HepG2 (cell line): ENCODE measurements around the gene ETS1. TPM values are rescaled to one million over a fixed set of nuclear protein-coding genes. Genes with fewer than 3 reads are reported as not detected.

Source experiments
- ATAC-seq: fragments of 200-7000 bp; cut with Tn5 transposase; 3 replicates; pipeline ENCODE4 v1.9.1; 2020; ENCODE audit warnings: mild to moderate bottlenecking, moderate library complexity
- BruUV-seq: library from RNA; stranded (reverse); fragments of 400-500 nt; replicated peaks from 2 replicates; lab custom pipeline; 2021; lab: Mats Ljungman, UMichigan
- CTCF ChIA-PET: fragments of 300-600 bp; formaldehyde crosslinking; extraction: SDS; loops from one replicate; lab custom pipeline; 2021; ENCODE audit warnings: low total read pairs, inconsistent platforms, low intra/inter-chr PET ratio; lab: Yijun Ruan, JAX
- POLR2A ChIA-PET: fragments of 350-600 bp; sonication (Branson Sonifier 250); formaldehyde crosslinking; loops from one replicate; lab custom pipeline; 2020; ENCODE audit warnings: antibody characterized with exemption, inconsistent platforms; lab: Yijun Ruan, JAX
- DNase-seq: peaks from one replicate; pipeline ENCODE4 v3.0.0-alpha.2; 2015; ENCODE audit warnings: low spot score
- FAIRE-seq: peaks from 3 replicates; lab custom pipeline; 2011; peaks lifted over from hg19 to GRCh38; lab: Jason Lieb, UNC
- H2AFZ ChIP-seq: one replicate; pipeline ENCODE4 v1.6.1; 2011; ENCODE audit warnings: low read length, inconsistent platforms
- H3K27ac ChIP-seq: fragments of 300-600 bp; 3 replicates; pipeline ENCODE4 v1.8.0; 2011; ENCODE audit warnings: mixed run types, mild to moderate bottlenecking, mixed read lengths, low read length, inconsistent platforms; ENCODE audit not compliant: insufficient read depth; ENCODE audit errors: extremely low read length
- H3K27me3 ChIP-seq, 2 experiments: fragments of 200-600 bp in 1 of 2; 2 replicates in 1 of 2; 3 replicates in 1 of 2; pipeline versions ENCODE4 v1.6.0 to v1.8.0; 2011; ENCODE audit warnings: low read length in 2 of 2, mild to moderate bottlenecking in 2 of 2, moderate library complexity in 2 of 2, inconsistent platforms in 1 of 2; ENCODE audit not compliant: insufficient read depth in 2 of 2, control insufficient read depth in 1 of 2
- H3K36me3 ChIP-seq, 2 experiments: fragments of 200-600 bp in 1 of 2; replicated peaks in 1 of 2; 2 replicates in 1 of 2; 3 replicates in 1 of 2; pipeline versions ENCODE4 v1.5.1 to v1.8.0; 2011; ENCODE audit warnings: low read length in 2 of 2, inconsistent platforms in 1 of 2; ENCODE audit not compliant: insufficient read depth in 2 of 2, control insufficient read depth in 1 of 2
- H3K4me1 ChIP-seq: 2 replicates; pipeline ENCODE4 v1.5.1; 2012; ENCODE audit warnings: low read length, inconsistent platforms; ENCODE audit not compliant: insufficient read depth
- H3K4me2 ChIP-seq: 2 replicates; pipeline ENCODE4 v1.6.0; 2011; ENCODE audit warnings: low read depth, low read length, inconsistent platforms
- H3K4me3 ChIP-seq, 3 experiments: fragments of 200-600 bp in 1 of 3; sonication (generic), shearing (Covaris generic) in 1 of 3; replicated peaks in 1 of 3; 2 replicates each; pipeline ENCODE4 v1.5.1; 2011 to 2016; ENCODE audit warnings: low read length in 3 of 3, inconsistent platforms in 2 of 3, low read depth in 2 of 3, mild to moderate bottlenecking in 2 of 3, control low read depth in 1 of 3, mixed read lengths in 1 of 3; ENCODE audit not compliant: insufficient read depth in 1 of 3
- H3K79me2 ChIP-seq: one replicate; pipeline ENCODE4 v1.6.1; 2011; ENCODE audit warnings: low read length, inconsistent platforms; ENCODE audit not compliant: insufficient read depth
- H3K9ac ChIP-seq: 2 replicates; pipeline ENCODE4 v1.6.0; 2011; ENCODE audit warnings: mild to moderate bottlenecking, low read depth, low read length, inconsistent platforms; ENCODE audit not compliant: insufficient read depth
- H3K9me3 ChIP-seq: 2 replicates; pipeline ENCODE4 v1.5.1; 2012; ENCODE audit warnings: mild to moderate bottlenecking, low read length
- H4K20me1 ChIP-seq: 2 replicates; pipeline ENCODE4 v1.6.0; 2011; ENCODE audit warnings: inconsistent platforms, mild to moderate bottlenecking, low read length, moderate library complexity; ENCODE audit not compliant: insufficient read depth
- CENPT ChIP-seq: sonication (generic); formaldehyde crosslinking; IDR thresholded peaks from 2 replicates; pipeline ENCODE4 v1.8.0; 2022; ENCODE audit warnings: low read depth, mild to moderate bottlenecking, moderate library complexity, missing genetic modification reagents
- FOXP1 ChIP-seq, 2 experiments: fragments of 450-650 bp in 1 of 2; IDR thresholded peaks; 2 replicates each; pipeline ENCODE4 v1.6.1; 2017 to 2018; ENCODE audit warnings: antibody characterized with exemption in 1 of 2
- SIN3B ChIP-seq: fragments of 150-350 bp; IDR thresholded peaks from 2 replicates; pipeline ENCODE4 v1.6.1; 2014; ENCODE audit warnings: low read length
- WIZ ChIP-seq: sonication (generic); formaldehyde crosslinking; IDR thresholded peaks from 2 replicates; pipeline ENCODE4 v1.5.1; 2020; ENCODE audit warnings: mild to moderate bottlenecking, missing genetic modification reagents
- YEATS2 ChIP-seq: sonication (generic); formaldehyde crosslinking; IDR thresholded peaks from 2 replicates; pipeline ENCODE4 v1.4.0; 2020; ENCODE audit warnings: missing genetic modification reagents, borderline replicate concordance
- ZFP1 ChIP-seq: IDR thresholded peaks from 2 replicates; pipeline ENCODE4 v1.6.1; 2016
- ZNF33B ChIP-seq: sonication (generic); formaldehyde crosslinking; IDR thresholded peaks from 2 replicates; pipeline ENCODE4 v1.5.1; 2020; ENCODE audit warnings: mild to moderate bottlenecking, missing genetic modification reagents
- ZNF703 ChIP-seq: sonication (generic); formaldehyde crosslinking; IDR thresholded peaks from 2 replicates; pipeline ENCODE4 v1.5.1; 2020; ENCODE audit warnings: missing genetic modification reagents, mild to moderate bottlenecking, moderate library complexity, borderline replicate concordance
- ZNF720 ChIP-seq: sonication (generic); formaldehyde crosslinking; IDR thresholded peaks from 2 replicates; pipeline ENCODE4 v1.4.0; 2020; ENCODE audit warnings: missing genetic modification reagents
- ZNF816 ChIP-seq: sonication (generic); formaldehyde crosslinking; IDR thresholded peaks from 2 replicates; pipeline ENCODE4 v1.8.0; 2022; ENCODE audit warnings: missing genetic modification reagents, mild to moderate bottlenecking, borderline replicate concordance
- WGBS: methylation state at CpG from one replicate; pipeline ENCODE4 v1.1.6; 2017; ENCODE audit warnings: low lambda C conversion rate; 5-methylcytosine and 5-hydroxymethylcytosine counted together
- in situ Hi-C: cut with HindIII; loops from 2 replicates; pipeline ENCODE4 v1.10.0; 2017; ENCODE audit warnings: low pct_unique_long_range_greater_than_20kb; ENCODE audit not compliant: extremely low pct_ligation_motif_present
- intact Hi-C: fragments of 100-400 bp; cut with micrococcal nuclease; formaldehyde crosslinking; loops from one replicate; pipeline ENCODE4 v1.10.0; 2022; ENCODE audit not compliant: unreplicated experiment
- polyA plus RNA-seq, 8 experiments: library from polyadenylated mRNA; depleted of rRNA in 3 of 8; stranded (reverse) in 7 of 8; unstranded in 1 of 8; fragments of >200 nt; fragmentation: Illumina TruSeq in 4 of 8; extraction: Trizol in 4 of 8; gene quantifications; 2 replicates each; pipeline versions ENCODE4 v1.2.1 to v1.2.3, GENCODE V29; 2011 to 2016; ENCODE audit warnings: low read depth in 4 of 8, missing spikeins in 1 of 8, mixed read lengths in 1 of 8; ENCODE audit not compliant: insufficient read depth in 1 of 8
- total RNA-seq, 5 experiments: library from RNA; depleted of rRNA; stranded (reverse); fragments of >200 nt; fragmentation: Illumina TruSeq; extraction: Trizol; gene quantifications; 2 replicates each; pipeline ENCODE4 v1.2.3, GENCODE V29; 2016; ENCODE audit warnings: low read depth in 1 of 5
- TF ChIP-seq, protein P1 (sequence below): fragments of 450-650 bp; IDR thresholded peaks from 2 replicates; pipeline ENCODE4 v1.6.1; 2016
- TF ChIP-seq, protein P2 (sequence below): sonication (generic); formaldehyde crosslinking; IDR thresholded peaks from 2 replicates; pipeline ENCODE4 v1.4.0; 2020; ENCODE audit warnings: missing genetic modification reagents, borderline replicate concordance

Gene ETS1
- total and polyA plus RNA-seq, 2 of the 13 experiments (the other 11 are each of a cell fraction or from before 2014, with no cell fraction given) = 0.18 to 0.34 TPM

DNA sequence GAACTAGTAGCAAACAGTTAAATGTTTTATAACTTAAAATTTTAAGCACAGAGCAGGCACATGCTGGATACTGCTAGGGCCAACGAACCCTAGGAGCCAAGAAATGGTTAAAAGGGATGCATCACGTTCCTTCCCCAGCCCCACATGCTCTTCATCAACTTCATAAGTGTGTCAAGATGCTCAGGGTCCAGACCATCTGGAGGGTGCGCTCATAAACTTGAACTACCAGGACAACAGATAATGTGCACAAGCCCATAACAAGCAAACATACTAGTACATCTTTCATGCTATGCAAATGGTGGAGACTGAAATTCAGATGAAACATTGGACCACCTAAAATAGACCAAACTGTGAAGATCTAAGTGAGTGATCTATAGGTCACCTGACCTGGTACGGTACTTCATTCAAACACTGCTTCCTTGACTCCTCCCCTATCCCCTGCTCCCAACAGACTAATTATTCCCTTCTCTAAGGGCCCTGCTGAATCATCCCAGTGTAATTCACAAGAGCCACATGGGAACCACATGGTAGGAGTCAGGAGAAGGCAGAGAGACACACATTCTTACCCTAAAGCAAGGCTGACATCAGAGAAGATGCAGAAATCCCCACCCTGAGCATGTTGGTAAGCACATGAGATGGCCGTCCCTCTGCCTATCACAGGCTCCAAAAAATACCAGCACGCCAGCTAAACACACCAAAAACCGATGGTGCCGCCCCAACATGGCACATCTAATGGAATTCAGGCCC, 83.9 kb downstream of the ETS1 start:
- POLR2A ChIA-PET = no interaction called here
- no peak for ATAC-seq
- Histone ChIP-seq H3K4me3 (no peak overlapping the region), H3K4me1 (no peaks in the 10 kb centered on the region), H2AFZ (no peak overlapping the region), H3K9me3 (no peaks in the 10 kb centered on the region), H3K4me2 (no peak overlapping the region), H3K36me3 (no peaks in the 10 kb centered on the region)
- no TSS peak for BruUV-seq
- WGBS = 29% methylated on average over 5 of the region's 8 CpGs
- TF ChIP-seq ZNF720 (CRISPR knock-in tag) (no peak), WIZ (CRISPR knock-in tag) (no peak)
- TF ChIP-seq, protein P1, sequence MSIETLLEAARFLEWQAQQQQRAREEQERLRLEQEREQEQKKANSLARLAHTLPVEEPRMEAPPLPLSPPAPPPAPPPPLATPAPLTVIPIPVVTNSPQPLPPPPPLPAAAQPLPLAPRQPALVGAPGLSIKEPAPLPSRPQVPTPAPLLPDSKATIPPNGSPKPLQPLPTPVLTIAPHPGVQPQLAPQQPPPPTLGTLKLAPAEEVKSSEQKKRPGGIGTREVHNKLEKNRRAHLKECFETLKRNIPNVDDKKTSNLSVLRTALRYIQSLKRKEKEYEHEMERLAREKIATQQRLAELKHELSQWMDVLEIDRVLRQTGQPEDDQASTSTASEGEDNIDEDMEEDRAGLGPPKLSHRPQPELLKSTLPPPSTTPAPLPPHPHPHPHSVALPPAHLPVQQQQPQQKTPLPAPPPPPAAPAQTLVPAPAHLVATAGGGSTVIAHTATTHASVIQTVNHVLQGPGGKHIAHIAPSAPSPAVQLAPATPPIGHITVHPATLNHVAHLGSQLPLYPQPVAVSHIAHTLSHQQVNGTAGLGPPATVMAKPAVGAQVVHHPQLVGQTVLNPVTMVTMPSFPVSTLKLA = 0 out of 2 replicates have a peak, but pooled peaks have one; percentile 10
- TF ChIP-seq, all 625 proteins: peak for 1
- in situ Hi-C loops = no loop called here
- CTCF ChIA-PET = no interaction called here
- intact Hi-C loops = no loop called here
- no peak overlapping the region for H3K27ac ChIP-seq
- no peak overlapping the region for H3K9ac ChIP-seq
- H4K20me1 ChIP-seq = no peaks in the 10 kb centered on the region
- DNase-seq (no peak), FAIRE-seq (no peak)
- H3K79me2 ChIP-seq = no peaks in the 10 kb centered on the region
- peaks cover 0 to 3% of the 10 kb centered on the region in 2 experiments; a peak in 1 of 5 replicates for H3K27me3 ChIP-seq

DNA sequence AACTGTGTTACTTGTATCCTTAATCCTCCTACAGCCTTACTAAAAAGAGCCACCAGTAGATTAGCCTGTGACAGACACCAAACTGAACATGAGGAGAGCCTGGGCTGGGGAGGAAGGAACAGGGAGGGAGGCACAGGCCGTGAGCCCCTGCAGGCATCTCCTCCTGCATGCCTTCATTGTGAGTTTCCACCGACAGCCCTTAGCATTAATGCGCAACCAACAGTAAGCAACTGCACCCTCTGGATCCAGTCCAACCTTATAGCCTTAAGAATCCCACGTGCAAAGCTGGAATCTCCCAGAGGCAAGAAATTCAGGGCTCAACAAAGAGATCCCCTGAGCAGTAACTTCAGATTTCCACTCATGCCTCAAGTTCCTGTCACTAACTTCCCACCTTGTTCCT, 84.6 kb downstream of the ETS1 start:
- Histone ChIP-seq H3K27ac (no peak overlapping the region), H2AFZ (no peak overlapping the region), H3K9ac (no peak overlapping the region), H3K36me3 (no peaks in the 10 kb centered on the region), H3K9me3 (no peaks in the 10 kb centered on the region), H4K20me1 (no peaks in the 10 kb centered on the region), H3K79me2 (no peaks in the 10 kb centered on the region), H3K4me1 (no peaks in the 10 kb centered on the region), H3K4me2 (no peak overlapping the region), H3K4me3 (no peak overlapping the region), H3K27me3 (peaks cover 0 to 3% of the 10 kb centered on the region in 2 experiments; a peak in 1 of 5 replicates)
- in situ Hi-C loops = no loop called here
- WGBS = 44% methylated on average over 4 of the region's 4 CpGs
- CTCF ChIA-PET = no interaction called here
- FAIRE-seq = no peak
- DNase-seq = no peak
- no peak for ATAC-seq
- BruUV-seq = no TSS peak
- intact Hi-C loops = no loop called here
- POLR2A ChIA-PET = no interaction called here
- TF ChIP-seq ZNF33B (CRISPR knock-in tag) (no peak), SIN3B (no peak), FOXP1 (IDR thresholded peaks at IDR 0.05) (no peak), FOXP1 (CRISPR knock-in tag; IDR thresholded peaks at IDR 0.05) (no peak), CENPT (no peak), YEATS2 (CRISPR knock-in tag) (no peak), ZNF816 (no peak), ZNF703 (no peak), ZFP1 (CRISPR knock-in tag) (no peak)
- TF ChIP-seq, protein P2, sequence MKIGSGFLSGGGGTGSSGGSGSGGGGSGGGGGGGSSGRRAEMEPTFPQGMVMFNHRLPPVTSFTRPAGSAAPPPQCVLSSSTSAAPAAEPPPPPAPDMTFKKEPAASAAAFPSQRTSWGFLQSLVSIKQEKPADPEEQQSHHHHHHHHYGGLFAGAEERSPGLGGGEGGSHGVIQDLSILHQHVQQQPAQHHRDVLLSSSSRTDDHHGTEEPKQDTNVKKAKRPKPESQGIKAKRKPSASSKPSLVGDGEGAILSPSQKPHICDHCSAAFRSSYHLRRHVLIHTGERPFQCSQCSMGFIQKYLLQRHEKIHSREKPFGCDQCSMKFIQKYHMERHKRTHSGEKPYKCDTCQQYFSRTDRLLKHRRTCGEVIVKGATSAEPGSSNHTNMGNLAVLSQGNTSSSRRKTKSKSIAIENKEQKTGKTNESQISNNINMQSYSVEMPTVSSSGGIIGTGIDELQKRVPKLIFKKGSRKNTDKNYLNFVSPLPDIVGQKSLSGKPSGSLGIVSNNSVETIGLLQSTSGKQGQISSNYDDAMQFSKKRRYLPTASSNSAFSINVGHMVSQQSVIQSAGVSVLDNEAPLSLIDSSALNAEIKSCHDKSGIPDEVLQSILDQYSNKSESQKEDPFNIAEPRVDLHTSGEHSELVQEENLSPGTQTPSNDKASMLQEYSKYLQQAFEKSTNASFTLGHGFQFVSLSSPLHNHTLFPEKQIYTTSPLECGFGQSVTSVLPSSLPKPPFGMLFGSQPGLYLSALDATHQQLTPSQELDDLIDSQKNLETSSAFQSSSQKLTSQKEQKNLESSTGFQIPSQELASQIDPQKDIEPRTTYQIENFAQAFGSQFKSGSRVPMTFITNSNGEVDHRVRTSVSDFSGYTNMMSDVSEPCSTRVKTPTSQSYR (CRISPR knock-in tag) = no peak
